ENCODE measurements around the gene HECW1. TPM values are rescaled to one million over a fixed set of nuclear protein-coding genes. Genes with fewer than 3 reads are reported as not detected.

HECW1 gene
- total RNA-seq, 1 experiment from 2014 or later = 0.77 TPM

- no TSS peak for BruUV-seq (replicated peaks)
- CTCF ChIA-PET = no interaction called here
- Histone ChIP-seq H3K9me3 (ENCODE audit: control insufficient read depth, insufficient read depth, low read depth, low read length) (no peaks in the 10 kb centered on the region), H3K27me3 (ENCODE audit: control insufficient read depth, insufficient read depth, low read length) (peaks cover 15% of the 10 kb centered on the region), H3K36me3 (ENCODE audit: control insufficient read depth, insufficient read depth, low read length) (no peaks in the 10 kb centered on the region), H3K4me3 (ENCODE audit: low read depth in 2 of 2, low read length in 2 of 2) (no peak overlapping the region), H3K27ac (ENCODE audit: low read length) (no peak overlapping the region), H3K4me1 (ENCODE audit: control insufficient read depth, insufficient read depth, low read length) (no peaks in the 10 kb centered on the region)
- in situ Hi-C loops (cut with HindIII; ENCODE audit: low pct_unique_long_range_greater_than_20kb, low sequenced_read_pairs) (no loop called here), intact Hi-C loops (cut with micrococcal nuclease; ENCODE audit: unreplicated experiment) (loop anchor here (5.0 kb wide), 1 partner anchor 516 kb away; no protein-coding TSS in a partner anchor)
- POLR2A ChIA-PET = no interaction called here
- DNase-seq (ENCODE audit: low read depth, low spot score) (no peak), ATAC-seq (no peak)
- no peak for TF ChIP-seq TCF7L2 (IDR thresholded peaks at IDR 0.05; ENCODE audit: low read depth, low read length)
- no peak for TF ChIP-seq REST (IDR thresholded peaks at IDR 0.05; ENCODE audit: insufficient read depth in 1 of 2, low read depth in 2 of 2, low read length in 1 of 2)
- no peak for TF ChIP-seq POLR2AphosphoS5 (IDR thresholded peaks at IDR 0.05; ENCODE audit: low read depth, low read length)
- TF ChIP-seq CTCF (IDR thresholded peaks at IDR 0.05) = no peak
- TF ChIP-seq SIN3A (IDR thresholded peaks at IDR 0.05; ENCODE audit: borderline replicate concordance, insufficient read depth, low read depth, low read length) = no peak
Measured at GRCh38 chr7:43458330-43459018, 346.0 kb downstream of the HECW1 start.

GRCh38 chr7:43459019-43459337, 346.5 kb downstream of the HECW1 start:
- Histone ChIP-seq H3K27ac (ENCODE audit: low read length) (no peak overlapping the region), H3K9me3 (ENCODE audit: control insufficient read depth, insufficient read depth, low read depth, low read length) (no peaks in the 10 kb centered on the region), H3K4me1 (ENCODE audit: control insufficient read depth, insufficient read depth, low read length) (no peaks in the 10 kb centered on the region), H3K27me3 (ENCODE audit: control insufficient read depth, insufficient read depth, low read length) (peaks cover 12% of the 10 kb centered on the region), H3K36me3 (ENCODE audit: control insufficient read depth, insufficient read depth, low read length) (no peaks in the 10 kb centered on the region), H3K4me3 (ENCODE audit: low read depth in 2 of 2, low read length in 2 of 2) (no peak overlapping the region)
- POLR2A ChIA-PET = no interaction called here
- TF ChIP-seq SIN3A (IDR thresholded peaks at IDR 0.05; ENCODE audit: borderline replicate concordance, insufficient read depth, low read depth, low read length) = no peak
- TF ChIP-seq CTCF (IDR thresholded peaks at IDR 0.05) = no peak
- TF ChIP-seq REST (IDR thresholded peaks at IDR 0.05; ENCODE audit: insufficient read depth in 1 of 2, low read depth in 2 of 2, low read length in 1 of 2) = no peak
- no peak for TF ChIP-seq POLR2AphosphoS5 (IDR thresholded peaks at IDR 0.05; ENCODE audit: low read depth, low read length)
- intact Hi-C loops (cut with micrococcal nuclease; ENCODE audit: unreplicated experiment) = loop anchor here (5.0 kb wide), 1 partner anchor 517 kb away; no protein-coding TSS in a partner anchor
- CTCF ChIA-PET = no interaction called here
- DNase-seq (ENCODE audit: low read depth, low spot score) = no peak
- ATAC-seq = no peak
- in situ Hi-C loops (cut with HindIII; ENCODE audit: low pct_unique_long_range_greater_than_20kb, low sequenced_read_pairs) = no loop called here
- no TSS peak for BruUV-seq (replicated peaks)
